Cardiac fibroblast (primary cell): ENCODE measurements around the gene VRK1.

Experiments
- DNase-seq, 2 donors: peaks; one replicate each; pipeline versions ENCODE4 v3.0.0 to v3.0.0-alpha.2; 2010; ENCODE audit warnings: low read depth in 2 of 2
- H3K4me3 ChIP-seq, 2 donors: replicated peaks in 1 of 2; 1 replicate in 1 of 2; 2 replicates in 1 of 2; pipeline ENCODE4 v1.5.1; 2011; ENCODE audit warnings: low read depth in 2 of 2, low read length in 2 of 2, mild to moderate bottlenecking in 2 of 2, moderate library complexity in 1 of 2
- TF ChIP-seq, protein P1 (sequence below): IDR thresholded peaks from one replicate; pipeline ENCODE4 v1.5.1; 2011; ENCODE audit warnings: low read depth, mild to moderate bottlenecking, low read length, inconsistent platforms

VRK1 gene

DNA sequence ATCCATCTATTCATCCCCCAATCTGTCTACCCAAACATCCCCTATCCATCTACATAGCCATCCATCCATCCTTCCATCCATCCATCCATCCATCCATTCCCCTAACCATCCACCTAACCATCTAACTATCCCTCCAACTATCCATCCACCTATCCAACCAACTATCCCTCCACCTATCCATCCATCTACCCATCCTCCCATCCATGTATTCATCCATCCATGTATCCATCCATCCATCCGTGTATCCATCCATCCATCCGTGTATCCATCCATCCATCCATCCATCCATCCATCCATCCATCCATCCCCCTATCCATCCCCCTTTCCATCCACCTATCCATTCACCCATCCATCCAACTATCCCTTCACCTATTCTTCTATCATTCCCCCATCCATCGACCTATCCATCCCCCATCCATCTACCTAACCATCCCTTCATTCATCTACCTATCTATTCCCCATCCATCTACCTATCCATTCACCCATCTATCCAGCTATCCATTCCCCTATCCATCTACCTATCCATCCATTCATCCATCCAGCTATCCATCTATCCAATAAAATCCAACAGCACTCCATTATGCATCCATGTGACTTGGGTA is 131.7 kb downstream of the VRK1 start:
- no peak overlapping the region for H3K4me3 ChIP-seq
- TF ChIP-seq, protein P1, sequence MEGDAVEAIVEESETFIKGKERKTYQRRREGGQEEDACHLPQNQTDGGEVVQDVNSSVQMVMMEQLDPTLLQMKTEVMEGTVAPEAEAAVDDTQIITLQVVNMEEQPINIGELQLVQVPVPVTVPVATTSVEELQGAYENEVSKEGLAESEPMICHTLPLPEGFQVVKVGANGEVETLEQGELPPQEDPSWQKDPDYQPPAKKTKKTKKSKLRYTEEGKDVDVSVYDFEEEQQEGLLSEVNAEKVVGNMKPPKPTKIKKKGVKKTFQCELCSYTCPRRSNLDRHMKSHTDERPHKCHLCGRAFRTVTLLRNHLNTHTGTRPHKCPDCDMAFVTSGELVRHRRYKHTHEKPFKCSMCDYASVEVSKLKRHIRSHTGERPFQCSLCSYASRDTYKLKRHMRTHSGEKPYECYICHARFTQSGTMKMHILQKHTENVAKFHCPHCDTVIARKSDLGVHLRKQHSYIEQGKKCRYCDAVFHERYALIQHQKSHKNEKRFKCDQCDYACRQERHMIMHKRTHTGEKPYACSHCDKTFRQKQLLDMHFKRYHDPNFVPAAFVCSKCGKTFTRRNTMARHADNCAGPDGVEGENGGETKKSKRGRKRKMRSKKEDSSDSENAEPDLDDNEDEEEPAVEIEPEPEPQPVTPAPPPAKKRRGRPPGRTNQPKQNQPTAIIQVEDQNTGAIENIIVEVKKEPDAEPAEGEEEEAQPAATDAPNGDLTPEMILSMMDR = no peak
- DNase-seq = no peak

DNA sequence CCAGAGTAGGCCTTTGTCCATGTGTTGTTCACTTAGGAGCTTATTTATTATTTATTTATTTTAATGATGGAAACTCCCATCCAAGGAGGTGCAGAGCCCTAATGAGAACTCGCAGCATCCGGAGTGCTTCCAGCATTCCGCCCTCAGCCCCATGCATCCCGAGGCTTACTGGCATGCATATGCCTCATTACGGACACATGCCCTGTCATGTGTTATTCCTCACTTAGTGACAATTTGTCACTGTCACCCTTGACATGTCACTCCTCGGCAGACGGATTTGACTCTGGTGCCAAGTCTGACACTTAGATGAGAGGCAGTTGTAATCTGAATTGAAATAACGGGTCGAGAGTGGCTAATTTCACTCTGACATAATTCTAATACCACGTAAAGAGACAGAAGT is 132.8 kb downstream of the VRK1 start:
- no peak overlapping the region for H3K4me3 ChIP-seq
- TF ChIP-seq, protein P1 = no peak
- no peak for DNase-seq

DNA sequence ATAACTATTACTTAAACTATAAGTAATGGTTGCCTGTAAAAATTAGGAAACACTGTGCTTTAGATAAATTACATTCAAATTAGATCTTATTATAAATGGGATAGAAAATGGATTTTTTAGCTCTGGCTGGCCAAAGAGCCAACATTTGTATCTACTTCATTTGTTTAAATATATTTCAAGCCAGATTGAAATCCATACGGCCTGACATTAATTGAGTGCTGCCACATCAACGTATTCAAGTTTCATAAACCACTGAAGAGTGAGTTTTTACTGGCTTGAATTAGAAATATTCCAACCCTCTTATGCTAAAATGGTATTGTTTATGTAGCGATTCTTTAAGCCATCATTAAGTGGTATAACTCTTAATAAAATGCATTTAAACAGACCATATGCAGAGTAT is 133.3 kb downstream of the VRK1 start:
- no peak overlapping the region for H3K4me3 ChIP-seq
- DNase-seq = no peak
- TF ChIP-seq, protein P1 = no peak
